H4 (cell line): ENCODE results near the gene MEX3A. TPM values are rescaled to one million over a fixed set of nuclear protein-coding genes. Genes with fewer than 3 reads are reported as not detected.
A peak's percentile ranks its signal among the peaks of the same experiment; 100 is the strongest.
"Not testable (repeated sequence)": the region's sequence is repeated elsewhere in the genome, so short reads cannot be mapped to it uniquely, and the experiment has no call there.

Source experiments
- DNase-seq: peaks from one replicate; pipeline ENCODE4 v3.0.0-alpha.2; 2015; ENCODE audit warnings: low spot score
- total RNA-seq: library from RNA; depleted of rRNA; stranded (reverse); fragments of >200 nt; shearing (Covaris generic); gene quantifications from 2 replicates; pipeline ENCODE4 v1.2.3, GENCODE V29; 2014

Gene MEX3A
- total RNA-seq, 1 experiment from 2014 or later: 4.5 TPM

DNA sequence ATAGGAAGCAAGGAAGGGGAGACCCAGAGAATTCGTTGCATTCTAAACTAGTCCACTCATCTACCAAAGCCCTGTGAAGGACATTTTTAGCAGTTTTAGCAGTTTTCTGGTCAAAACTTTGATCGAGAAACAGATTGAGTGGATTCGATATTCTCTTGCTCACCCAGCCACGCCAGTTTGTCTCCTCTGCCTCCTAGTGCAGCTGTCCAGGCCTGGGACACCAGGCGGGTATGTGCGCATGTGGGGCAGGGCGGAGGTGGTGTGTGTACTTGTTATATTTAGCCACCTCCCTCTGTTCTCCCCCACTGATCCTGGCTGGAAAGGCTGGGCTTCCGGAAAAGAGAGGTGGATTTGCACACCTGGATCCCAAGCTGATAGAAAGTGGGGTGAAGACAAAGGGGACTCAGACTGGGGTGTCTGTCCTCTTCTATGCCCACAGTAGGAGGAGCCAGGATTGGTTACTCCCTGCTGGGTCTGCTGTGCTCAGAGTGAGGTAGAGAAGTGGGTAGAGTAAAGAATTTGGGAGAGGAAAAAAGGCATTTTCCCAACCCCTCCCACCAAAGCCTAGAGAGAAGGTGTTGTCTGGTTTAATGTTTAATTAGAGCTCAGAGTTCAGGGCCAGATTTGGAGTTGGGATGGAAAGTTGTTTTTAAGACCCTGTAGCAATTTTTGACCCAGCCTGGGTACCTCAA, 36.1 kb upstream of the MEX3A start:
- DNase-seq: no peak

DNA sequence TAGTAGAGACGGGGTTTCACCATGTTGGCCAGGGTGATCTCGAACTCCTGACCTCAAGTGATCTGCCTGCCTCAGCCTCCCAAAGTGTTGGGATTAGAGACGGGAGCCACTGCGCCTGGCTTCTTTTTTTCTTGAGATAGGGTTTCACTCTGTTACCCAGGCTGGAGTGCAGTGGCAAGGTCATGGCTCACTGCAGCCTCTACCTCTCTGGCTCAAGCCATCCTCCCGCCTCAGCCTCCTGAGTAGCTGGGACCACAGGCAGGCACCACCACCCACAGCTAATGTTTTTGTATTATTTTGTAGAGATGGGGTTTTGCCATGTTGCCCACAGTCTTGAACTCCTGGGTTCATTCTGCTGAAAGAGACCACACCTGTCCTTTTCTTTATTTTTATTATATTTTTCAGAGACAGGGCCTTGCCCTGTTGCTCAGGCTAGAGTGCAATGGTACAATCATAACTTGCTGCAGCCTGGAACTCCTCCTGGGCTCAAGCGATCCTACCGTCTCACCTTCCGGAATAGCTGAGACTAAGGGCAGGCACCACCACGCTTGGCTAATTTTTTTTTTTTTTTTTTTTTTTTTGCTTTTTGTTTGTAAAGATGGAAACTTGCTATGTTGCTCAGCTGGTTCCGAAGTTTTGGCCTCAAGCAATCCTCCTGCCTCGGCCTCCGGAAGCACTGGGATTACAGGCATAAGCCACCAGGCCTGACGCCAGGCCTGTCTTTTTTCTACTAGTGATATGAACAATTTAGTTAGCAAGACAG, 35.3 kb upstream of the MEX3A start:
- no peak for DNase-seq

GRCh38 chr1:156116731-156117130, 34.5 kb upstream of the MEX3A start:
- not testable (repeated sequence) for DNase-seq

GRCh38 chr1:156115514-156116374, 33.5 kb upstream of the MEX3A start:
- peak; percentile 63 for DNase-seq

- DNase-seq: no peak
Measured at GRCh38 chr1:156114919-156115513, 32.8 kb upstream of the MEX3A start.

DNA sequence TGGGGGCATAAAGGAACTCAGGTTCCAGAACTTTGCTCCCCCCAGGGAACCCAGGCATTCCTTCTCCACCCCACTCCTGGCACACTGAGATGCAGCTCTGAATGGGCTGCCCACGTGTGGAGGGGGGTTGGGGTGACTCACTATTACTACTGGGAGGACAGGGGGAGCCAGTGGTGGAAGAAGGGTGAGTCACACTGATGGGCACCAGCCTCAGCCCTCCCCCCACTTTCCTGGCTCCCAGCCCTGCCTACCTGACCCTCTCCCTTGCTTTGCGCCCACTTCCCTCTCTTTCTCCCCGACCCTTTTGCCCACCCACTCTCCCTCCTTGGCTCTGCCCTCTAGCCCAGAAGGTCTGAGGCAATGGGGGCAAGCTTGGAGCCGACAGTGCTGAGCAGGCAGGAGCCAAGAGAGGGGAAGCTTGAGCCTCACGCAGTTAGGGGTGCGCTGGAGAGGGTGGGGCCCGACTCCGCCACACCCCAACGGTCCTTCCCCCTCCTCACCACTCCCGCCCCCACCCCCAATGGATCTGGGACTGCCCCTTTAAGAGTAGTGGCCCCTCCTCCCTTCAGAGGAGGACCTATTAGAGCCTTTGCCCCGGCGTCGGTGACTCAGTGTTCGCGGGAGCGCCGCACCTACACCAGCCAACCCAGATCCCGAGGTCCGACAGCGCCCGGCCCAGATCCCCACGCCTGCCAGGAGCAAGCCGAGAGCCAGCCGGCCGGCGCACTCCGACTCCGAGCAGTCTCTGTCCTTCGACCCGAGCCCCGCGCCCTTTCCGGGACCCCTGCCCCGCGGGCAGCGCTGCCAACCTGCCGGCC, 32.0 kb upstream of the MEX3A start, which contains the start of gene LMNA:
LMNA (plus strand) TSS at position 611 of the 818 bp plus-strand sequence. CDS start 208 bp downstream, outside the sequence.
- DNase-seq: peak; percentile 96

- no peak for DNase-seq
Measured at GRCh38 chr1:156113282-156113950, 31.2 kb upstream of the MEX3A start.

- no peak for DNase-seq
Measured at GRCh38 chr1:156112276-156113137, 30.2 kb upstream of the MEX3A start.

DNA sequence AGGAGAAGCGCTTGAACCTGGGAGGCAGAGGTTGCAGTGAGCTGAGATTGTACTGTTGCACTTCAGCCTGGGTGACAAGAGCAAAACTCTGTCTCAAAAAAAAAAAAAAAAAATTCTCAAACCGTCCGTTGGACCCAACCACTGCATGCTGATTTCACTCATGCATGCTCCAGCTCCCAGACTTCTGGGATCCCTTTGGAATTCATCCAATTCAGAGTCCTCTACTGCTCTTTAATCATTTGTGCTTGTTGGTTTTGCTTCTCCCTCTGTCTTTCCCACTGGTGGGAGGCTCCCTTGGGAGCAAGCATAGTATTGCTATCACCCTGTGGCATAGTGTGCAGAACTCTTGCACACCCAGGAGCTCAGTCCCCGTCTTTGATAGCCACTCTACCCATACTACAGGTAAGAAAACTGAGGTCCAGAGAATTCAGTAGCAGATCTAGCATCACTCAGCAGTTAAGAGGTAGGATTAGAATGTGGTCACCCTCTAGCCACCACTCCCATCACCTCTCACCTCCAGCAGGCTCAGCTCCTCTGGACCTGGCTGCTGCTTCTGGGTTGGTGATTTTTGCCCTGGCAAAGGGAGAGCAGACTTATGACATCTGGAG, 29.2 kb upstream of the MEX3A start:
- DNase-seq: no peak

DNA sequence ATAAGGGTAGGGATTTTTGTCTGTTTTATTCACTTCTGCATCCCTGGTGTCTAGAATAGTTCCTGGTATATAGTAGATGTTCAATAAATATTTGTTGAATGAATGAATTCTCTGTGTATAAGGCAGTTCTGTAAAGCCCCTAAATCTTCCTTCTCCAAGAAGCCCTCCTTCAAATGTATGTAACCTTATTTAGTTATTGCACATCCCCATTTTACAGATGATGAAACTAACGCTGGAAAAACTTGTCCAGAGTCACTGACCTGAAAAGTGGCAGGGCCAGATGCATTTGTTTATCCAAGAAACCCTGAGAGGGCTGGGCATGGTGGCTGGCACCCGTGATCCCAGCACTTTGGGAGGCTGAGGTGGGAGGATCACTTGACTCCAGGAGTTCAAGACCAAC, 28.0 kb upstream of the MEX3A start:
- DNase-seq: no peak

GRCh38 chr1:156108664-156109241, 26.5 kb upstream of the MEX3A start:
- no peak for DNase-seq

DNA sequence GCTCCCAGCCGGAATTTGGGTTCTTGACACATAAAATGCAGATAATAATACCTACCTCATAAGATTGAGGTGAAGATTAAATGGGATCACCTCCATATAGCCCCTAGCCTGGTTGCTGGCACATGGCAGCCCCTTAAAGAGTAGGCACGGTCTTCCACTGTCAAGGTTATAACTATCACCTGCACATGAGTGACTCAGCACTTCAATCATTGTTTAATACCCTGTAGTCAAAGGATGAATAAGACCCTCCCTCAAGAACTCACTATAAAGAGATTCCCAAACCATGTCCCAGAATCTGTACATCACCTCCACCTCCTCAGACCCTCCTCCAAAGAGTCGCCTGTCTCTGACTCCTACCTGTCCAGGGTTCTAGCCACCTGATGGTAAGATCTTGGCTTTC, 25.8 kb upstream of the MEX3A start:
- DNase-seq: no peak

DNA sequence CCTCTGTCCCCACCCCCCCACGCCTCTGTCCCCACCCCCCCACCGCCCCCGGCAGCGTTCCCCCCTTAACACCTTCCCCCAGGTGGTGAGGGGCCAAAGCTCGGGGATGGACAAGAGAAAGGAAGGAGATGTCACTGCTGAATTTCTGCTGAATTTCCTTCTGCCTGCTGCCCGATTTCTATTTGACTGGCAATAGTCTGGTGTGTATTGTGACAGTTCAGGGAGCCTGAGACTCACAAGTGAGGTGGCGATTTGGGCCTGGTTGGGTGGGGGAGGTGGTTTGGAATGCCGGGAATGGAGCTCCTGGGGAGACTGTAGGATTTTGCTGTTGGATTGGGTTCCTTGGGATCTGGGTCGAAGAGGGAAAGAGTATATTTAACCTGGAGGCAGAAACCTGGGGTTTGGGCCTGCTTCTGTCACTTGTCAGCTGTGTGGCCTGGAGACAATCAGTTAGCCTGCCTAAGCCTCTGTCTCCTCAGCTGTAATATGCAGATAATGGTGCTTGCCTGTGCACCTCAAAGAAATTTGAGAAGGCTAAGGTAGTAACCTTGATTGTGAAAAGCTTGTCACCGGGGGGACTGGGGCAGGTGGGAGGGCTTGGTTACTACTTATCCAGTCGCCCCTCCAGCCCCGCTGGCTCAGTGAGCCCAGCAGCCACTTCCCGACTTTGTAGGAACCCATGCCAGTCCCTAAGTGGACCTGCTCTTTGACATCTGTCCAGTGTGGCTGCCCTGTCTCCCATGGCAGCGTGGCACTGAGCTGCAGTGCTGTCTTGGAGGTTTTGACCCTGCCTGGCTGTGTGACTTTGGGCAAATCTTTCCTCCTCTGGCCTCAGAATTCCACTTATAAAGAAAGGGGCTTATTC, 24.6 kb upstream of the MEX3A start:
- no peak for DNase-seq

GRCh38 chr1:156104861-156105832, 22.9 kb upstream of the MEX3A start:
- DNase-seq: no peak

DNA sequence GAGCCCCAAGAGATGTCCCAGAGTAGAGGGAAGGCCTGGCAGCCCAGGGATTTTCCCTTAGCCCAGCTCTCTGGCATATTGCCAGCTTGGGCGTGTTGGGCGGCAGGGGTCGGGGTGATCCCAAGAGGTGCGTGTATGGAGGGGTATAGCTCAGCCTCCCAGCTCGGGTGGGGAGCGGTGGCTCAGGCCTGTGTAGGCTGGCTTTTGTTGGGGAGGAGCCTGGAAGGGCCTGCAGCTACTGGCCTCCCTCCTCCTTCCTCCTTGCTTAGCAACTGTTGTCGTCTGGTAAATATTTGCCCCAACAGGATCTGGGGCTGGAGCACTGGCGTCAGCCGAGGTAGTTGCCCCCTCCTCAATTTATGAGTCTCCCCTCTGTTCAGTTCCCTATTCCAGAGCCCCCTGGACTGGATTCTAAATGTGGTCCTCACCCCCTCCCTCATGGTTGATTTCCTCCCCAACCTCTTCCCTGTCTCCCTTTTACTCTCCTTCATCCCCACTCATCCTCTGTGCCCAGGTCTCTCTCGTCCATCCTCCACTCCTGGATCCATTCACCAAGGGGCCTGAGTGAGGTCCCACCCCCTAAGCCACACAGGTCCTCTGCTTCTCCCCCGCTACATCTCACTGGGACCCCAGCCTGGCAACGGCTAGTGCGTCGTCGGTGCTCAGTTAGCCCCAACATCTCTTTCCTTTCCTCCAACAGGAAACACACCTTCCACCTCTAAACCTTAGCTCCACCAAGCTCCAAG, 22.0 kb upstream of the MEX3A start:
- DNase-seq: peak; percentile 78

GRCh38 chr1:156103521-156103947, 21.3 kb upstream of the MEX3A start:
- peak; percentile 69 for DNase-seq
